GM21786 (cell line): ENCODE measurements around the gene DUSP12.
A peak's percentile ranks its signal among the peaks of the same experiment; 100 is the strongest.
"Not testable (repeated sequence)": the region's sequence is repeated elsewhere in the genome, so short reads cannot be mapped to it uniquely, and the experiment has no call there.

Source experiments
- ATAC-seq: cut with Tn5 transposase; IDR thresholded peaks from one replicate; pipeline ENCODE4 v1.9.1; 2021; ENCODE audit not compliant: unreplicated experiment

The DUSP12 gene

DNA sequence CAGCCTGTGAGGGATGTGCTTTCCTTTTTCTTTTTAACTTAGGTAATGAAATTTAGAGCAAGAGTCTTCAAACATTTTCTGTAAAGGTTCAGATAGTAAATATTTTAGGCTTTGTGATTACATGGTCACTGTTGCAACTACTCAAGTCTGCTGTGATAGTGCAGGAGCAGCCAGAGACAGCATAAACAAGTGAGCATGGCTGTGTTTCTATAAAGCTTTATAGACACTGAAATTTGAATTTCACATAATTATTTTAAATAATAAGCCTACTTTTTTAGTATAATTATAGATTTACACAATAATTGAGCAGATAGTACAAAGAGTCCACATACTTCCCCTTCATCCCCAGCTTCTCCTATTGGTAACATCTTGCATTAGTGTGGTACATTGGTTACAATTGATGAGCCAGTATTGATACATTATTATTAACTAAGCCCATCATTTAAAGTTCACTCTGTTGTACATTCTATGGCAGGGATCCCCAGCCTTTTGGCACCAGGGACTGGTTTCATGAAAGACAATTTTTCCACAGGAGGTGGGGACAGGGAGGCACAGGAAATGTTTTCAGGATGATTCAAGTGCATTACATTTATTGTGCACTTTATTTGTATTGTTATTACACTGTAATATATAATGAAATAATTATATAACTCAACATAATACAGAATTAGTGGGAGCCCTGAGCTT, 19.5 kb downstream of the DUSP12 start:
- no peak for ATAC-seq

- not testable (repeated sequence) for ATAC-seq
These were observed 20.1 kb downstream of the DUSP12 start for GRCh38 chr1:161769673-161770045.

GRCh38 chr1:161770250-161770649, 20.7 kb downstream of the DUSP12 start:
- no peak for ATAC-seq

DNA sequence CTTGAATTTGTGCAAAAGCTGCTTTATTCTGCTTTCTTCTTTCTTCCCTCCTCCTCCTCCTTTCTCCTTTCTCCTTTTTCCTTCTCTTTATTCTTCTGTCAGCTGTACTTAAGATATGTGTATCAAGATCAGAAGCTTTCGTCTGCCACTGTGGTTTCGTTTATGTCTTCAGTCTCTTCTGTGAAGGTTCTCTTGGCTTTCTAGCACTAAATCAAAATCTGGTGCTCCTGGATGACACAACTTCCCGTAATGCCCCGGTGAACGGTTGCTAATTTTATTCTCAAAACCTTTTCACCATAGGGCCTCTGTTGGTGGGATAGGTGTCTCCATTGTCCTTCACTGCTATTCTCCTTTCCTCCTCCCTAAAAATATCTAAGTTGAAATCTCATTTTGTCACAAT, 21.6 kb downstream of the DUSP12 start:
- no peak for ATAC-seq

GRCh38 chr1:161771973-161772372, 22.4 kb downstream of the DUSP12 start:
- ATAC-seq, result no peak

DNA sequence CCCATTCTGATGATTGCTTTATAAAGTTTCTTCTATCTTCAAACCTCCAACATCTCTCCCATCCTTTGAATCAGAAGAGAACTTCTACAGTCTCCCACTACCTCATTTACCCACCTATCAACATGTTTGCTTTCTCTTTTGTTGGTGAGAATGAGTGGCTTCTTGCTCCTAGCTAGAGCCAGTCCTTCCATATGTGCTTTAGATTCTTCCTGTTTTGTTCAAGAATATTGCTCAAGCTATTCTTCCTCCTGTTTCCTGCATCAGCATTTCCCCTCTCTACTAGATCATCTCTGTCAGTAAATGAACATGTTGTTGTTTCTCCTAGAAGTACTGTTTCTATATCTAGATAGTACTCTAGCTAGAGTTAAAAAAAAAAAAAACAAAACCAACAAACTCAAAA, 22.8 kb downstream of the DUSP12 start:
- no peak for ATAC-seq

- ATAC-seq, result no peak
These were observed 24.2 kb downstream of the DUSP12 start for GRCh38 chr1:161773791-161774190.

DNA sequence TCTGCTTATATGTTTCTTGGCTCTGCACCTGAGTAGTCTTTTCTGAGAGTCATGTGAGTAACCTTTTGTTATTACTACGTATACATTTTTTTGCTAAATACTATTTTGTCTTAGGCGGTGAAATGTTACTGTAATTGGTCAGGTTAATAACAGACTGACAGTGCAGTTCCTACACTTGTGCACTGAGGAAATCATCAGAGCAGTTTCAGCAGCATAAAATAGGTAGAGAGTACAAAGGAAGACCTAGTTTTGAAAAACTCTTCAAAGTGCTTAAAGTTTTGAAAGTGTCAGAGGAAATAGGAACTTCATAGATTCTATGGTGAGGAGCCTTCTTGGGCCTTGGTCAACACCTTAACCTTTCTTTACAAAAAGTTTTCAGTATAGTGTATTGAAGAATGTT, 27.7 kb downstream of the DUSP12 start:
- ATAC-seq, result no peak

DNA sequence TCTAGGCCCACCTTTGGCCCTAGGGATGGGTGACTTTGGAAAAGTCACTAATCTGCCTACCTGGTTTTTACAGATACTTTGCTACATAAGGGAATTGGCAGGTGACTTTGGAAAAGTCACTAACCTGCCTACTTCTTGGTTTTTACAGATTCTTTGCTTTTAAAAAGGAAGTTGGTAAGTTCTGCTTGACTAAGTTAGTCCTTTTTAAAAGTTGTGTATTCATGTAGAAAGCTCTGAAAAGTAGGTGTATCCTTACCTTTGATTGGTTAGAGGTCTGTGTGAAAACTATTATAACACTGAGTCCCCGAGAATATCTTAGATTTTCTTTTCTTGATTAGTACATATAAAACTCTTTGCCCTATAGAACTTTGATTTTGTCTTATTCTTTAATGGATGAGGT, 28.9 kb downstream of the DUSP12 start:
- ATAC-seq, result no peak

DNA sequence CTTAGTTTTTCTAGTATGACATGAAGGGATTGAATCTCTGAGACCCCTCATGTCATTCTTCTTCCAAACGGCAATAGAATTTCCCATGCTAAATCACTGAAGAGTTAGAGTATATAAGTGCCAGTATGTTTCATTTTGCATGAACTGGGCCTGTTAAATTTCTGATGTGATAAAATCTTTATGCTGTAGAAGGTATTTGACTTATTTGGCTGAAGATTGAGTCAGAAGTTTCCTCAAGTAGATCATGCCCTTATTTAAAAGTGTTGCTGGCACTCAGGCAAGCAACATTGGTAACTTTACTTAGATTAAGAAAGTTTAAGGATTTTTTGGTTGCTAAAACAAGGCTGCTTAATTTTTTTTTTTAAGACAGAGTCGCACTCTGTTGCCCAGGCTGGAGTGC, 29.8 kb downstream of the DUSP12 start:
- no peak for ATAC-seq

DNA sequence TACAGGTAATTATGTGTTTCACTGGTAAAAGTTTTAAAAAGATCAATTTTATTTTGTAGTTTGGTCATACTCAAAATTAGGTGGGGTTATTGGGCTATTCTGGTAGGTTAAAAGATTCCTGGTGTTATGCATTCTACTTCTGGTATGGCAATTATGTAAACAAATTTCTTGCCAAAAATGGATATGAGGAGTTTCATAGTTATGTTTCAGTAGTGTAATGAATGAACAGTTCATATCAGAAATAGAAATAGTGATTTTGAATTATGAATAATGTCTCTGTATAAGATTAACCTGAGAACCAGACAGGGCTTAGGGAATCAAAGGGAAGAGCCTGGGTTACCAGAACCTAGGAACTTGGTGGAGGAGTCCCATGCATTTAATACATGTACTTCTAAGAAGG, 32.4 kb downstream of the DUSP12 start:
- ATAC-seq, result peak; percentile 59

DNA sequence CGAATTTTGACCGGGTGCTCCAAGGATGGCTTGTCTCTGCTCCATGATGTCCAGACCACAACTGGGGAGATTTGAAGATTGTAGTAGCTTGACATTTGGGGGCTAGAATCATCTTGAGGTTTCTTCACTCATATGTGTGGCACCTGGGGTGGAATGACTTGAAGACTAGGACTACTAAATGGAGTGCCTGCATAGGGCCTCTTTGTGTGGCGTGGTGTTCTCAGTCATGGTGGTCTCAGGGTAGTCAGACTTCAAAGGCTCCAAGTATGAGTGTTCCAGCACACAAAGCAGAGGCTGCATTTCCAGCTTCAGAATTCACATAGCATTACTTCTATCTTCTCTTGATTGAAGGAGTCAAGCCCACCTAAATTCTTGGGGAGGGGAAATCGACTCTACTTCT, 33.3 kb downstream of the DUSP12 start:
- ATAC-seq, result no peak

DNA sequence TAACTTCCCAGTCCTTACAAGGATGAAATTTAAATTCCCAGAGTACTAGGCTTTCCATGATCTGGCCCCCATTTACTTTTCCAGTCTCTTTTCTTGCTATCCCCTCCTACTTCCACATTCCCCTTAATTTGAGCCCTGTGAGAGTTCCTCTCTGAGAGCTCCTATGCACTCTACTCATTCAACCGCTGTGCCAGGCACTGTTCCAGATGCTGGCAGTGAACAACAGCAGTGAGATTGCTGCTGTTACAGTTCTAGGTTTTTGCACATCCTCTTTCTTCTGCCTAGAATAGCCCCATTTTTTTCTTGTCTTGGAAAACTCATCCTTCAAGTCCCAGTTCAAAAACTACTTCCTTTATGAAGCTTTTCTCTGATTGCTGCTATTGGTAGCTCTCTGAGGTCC, 35.4 kb downstream of the DUSP12 start:
- no peak for ATAC-seq

- ATAC-seq, result no peak
These were observed 37.8 kb downstream of the DUSP12 start for GRCh38 chr1:161787355-161787754.

DNA sequence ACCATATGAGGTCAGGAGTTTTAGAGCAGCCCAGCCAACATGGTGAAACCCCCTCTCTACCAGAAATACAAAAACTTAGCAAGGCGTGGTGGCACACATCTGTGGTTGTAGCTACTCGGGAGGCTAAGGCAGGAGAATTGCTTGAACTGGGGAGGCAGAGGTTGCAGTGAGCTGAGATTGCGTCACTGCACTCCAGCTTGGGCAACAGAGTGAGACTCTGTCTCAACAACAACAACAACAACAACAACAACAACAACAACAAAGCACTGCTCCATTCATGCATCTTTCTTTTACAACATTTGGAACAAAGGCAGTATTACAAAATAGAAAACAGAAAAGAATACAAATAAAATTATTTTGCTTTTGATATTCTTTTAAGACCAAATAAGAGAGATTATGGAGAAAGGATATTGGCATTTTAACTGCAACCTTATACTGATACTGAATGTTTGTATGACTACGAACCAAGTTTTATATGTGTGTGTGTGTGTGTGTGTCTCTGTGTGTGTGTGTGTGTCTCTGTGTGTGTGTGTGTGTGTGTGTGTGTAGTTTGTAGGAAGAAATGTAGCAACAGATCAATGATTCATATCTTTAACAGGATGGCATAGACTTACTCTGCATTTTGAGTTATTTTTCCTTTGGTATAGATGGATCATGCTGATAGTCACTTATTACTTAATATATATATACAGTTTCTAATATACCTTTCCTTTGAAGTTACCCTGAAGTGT, 41.2 kb downstream of the DUSP12 start:
- no peak for ATAC-seq

DNA sequence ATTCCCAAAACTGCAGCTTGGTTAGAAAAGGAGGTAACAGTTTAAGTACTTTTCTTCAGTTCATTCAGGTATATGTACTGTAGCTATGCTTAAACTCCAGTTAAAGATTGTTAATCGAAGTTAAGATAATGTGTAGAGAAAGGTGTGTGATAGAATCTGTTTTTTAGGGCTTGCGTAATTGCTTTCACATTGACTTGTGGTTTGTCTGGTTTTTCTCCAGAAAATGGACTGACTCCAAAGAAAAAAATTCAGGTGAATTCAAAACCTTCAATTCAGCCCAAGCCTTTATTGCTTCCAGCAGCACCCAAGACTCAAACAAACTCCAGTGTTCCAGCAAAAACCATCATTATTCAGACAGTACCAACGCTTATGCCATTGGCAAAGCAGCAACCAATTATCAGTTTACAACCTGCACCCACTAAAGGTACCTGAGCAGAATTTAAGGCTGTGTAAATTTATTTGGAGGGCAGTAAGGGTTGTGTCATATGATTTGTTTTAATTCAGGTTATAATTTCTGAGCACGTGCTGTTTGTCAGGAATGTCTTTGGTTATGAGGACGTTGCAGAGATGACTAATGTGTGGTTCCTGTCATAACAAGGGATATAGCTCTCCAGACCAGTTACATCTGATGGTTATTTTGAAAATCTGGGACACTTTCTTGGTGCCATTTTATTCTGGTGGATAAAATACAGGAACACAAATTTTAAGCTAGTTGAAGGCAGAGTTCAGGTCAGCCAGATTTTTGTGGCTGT, 42.5 kb downstream of the DUSP12 start:
- no peak for ATAC-seq

GRCh38 chr1:161792740-161793139, 43.2 kb downstream of the DUSP12 start:
- ATAC-seq, result peak; percentile 56

DNA sequence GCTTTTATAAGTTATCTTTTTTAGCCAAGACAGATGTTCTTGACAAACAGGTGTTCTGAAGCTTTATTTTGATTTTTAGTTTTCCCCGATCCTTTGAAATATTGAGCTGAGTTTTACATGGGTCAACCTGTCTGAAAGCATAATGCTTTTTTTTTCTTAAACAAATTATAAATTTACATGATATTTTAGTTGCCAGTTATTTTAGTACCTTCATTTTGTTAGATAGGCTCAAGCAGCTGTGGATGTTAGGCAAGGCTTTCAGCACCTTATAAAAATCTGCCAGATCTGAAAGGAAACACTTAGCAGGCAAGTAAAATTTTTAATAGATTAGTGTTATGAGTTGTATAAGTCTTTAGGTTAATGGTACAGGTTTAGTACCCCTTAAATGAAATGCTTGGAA, 50.2 kb downstream of the DUSP12 start:
- no peak for ATAC-seq

DNA sequence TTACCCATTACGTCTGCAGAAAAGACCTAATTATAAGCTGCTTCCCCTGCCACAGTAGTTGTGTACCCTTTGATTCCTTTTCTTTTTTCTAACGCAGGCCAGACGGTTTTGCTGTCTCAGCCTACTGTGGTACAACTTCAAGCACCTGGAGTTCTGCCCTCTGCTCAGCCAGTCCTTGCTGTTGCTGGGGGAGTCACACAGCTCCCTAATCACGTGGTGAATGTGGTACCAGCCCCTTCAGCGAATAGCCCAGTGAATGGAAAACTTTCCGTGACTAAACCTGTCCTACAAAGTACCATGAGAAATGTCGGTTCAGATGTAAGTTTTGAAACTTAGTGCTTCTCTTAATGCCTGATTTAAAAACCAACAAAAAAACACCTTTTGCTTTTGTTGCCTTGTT, 52.4 kb downstream of the DUSP12 start:
- no peak for ATAC-seq

- no peak for ATAC-seq
These were observed 53.6 kb downstream of the DUSP12 start for GRCh38 chr1:161803181-161803580.

- no peak for ATAC-seq
These were observed 56.0 kb downstream of the DUSP12 start for GRCh38 chr1:161805399-161806197.
